ENCODE results near the gene FSIP1.

- TF ChIP-seq CTCF (IDR thresholded peaks at IDR 0.05; ENCODE audit: low read length) (no peak), EZH2 (IDR thresholded peaks at IDR 0.05; ENCODE audit: borderline replicate concordance, low read length) (no peak)
Observed at GRCh38 chr15:39793923-39794322, 11.3 kb upstream of the FSIP1 start.
